Tibial nerve (tissue), 4 donors: Measurements from ENCODE around the gene VPS26C.

Source experiments
- EP300 ChIP-seq, 2 donors: sonication (generic); formaldehyde crosslinking; IDR thresholded peaks; one replicate each; pipeline ENCODE4 v1.6.1; 2017; ENCODE audit warnings: antibody characterized with exemption in 2 of 2, mild to moderate bottlenecking in 1 of 2
- POLR2A ChIP-seq, 2 donors: fragments of 450-650 bp; IDR thresholded peaks; one replicate each; pipeline ENCODE4 v1.6.1; 2017; ENCODE audit warnings: antibody characterized with exemption in 2 of 2, mild to moderate bottlenecking in 2 of 2, moderate library complexity in 2 of 2
- TF ChIP-seq, protein P1 (sequence below), 5 experiments: fragments of 200-600 bp in 3 of 5; fragments of 450-650 bp in 2 of 5; sonication (generic) in 3 of 5; IDR thresholded peaks; one replicate each; pipeline ENCODE4 v1.5.1; 2016 to 2019; ENCODE audit warnings: antibody characterized with exemption in 5 of 5, mild to moderate bottlenecking in 3 of 5, moderate library complexity in 2 of 5

DNA sequence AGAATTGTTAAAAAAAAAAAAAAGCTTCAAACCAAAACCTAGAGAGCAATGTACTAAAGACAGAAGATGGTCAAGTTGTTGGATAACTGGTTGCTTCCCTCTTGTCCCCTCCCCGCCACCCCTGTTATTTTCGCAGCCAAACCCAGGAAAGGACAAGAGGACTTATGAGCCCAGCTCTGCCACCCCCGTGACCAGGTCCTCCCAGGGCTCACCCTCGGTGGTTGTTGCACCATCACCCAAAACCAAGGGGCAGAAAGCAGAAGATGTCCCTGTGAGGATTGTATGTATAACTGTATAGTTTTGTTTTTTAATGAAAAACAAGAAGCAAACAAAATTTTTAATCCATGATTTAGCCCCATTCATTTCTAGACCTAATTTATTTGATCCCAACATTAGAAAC lies 69.4 kb downstream of the VPS26C start:
- TF ChIP-seq EP300 (IDR thresholded peaks at IDR 0.05) = no peak
- no peak for TF ChIP-seq POLR2A (IDR thresholded peaks at IDR 0.05)
- TF ChIP-seq, protein P1, sequence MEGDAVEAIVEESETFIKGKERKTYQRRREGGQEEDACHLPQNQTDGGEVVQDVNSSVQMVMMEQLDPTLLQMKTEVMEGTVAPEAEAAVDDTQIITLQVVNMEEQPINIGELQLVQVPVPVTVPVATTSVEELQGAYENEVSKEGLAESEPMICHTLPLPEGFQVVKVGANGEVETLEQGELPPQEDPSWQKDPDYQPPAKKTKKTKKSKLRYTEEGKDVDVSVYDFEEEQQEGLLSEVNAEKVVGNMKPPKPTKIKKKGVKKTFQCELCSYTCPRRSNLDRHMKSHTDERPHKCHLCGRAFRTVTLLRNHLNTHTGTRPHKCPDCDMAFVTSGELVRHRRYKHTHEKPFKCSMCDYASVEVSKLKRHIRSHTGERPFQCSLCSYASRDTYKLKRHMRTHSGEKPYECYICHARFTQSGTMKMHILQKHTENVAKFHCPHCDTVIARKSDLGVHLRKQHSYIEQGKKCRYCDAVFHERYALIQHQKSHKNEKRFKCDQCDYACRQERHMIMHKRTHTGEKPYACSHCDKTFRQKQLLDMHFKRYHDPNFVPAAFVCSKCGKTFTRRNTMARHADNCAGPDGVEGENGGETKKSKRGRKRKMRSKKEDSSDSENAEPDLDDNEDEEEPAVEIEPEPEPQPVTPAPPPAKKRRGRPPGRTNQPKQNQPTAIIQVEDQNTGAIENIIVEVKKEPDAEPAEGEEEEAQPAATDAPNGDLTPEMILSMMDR (IDR thresholded peaks at IDR 0.05) = no peak
